ENCODE results near the gene ERBB4. TPM values are rescaled to one million over a fixed set of nuclear protein-coding genes. Genes with fewer than 3 reads are reported as not detected.

The ERBB4 gene
- total RNA-seq, 2 donors from 2014 or later = 1.0 to 32.8 TPM

GRCh38 chr2:211963969-211964368, 574.6 kb downstream of the ERBB4 start:
- Histone ChIP-seq H3K4me1 (replicated peaks) (no peaks in the 10 kb centered on the region), H3K4me3 (no peak overlapping the region), H3K27ac (no peak overlapping the region), H3K9me3 (no peaks in the 10 kb centered on the region), H3K36me3 (no peaks in the 10 kb centered on the region), H3K27me3 (replicated peaks; ENCODE audit: insufficient read depth) (no peaks in the 10 kb centered on the region)
- DNase-seq (ENCODE audit: low spot score) = no peak
- intact Hi-C loops (cut with DNase I) = no loop called here
- WGBS = 88% methylated on average over 1 of the region's 1 CpG
- TF ChIP-seq POLR2A (IDR thresholded peaks at IDR 0.05) = no peak
- TF ChIP-seq, protein P1, sequence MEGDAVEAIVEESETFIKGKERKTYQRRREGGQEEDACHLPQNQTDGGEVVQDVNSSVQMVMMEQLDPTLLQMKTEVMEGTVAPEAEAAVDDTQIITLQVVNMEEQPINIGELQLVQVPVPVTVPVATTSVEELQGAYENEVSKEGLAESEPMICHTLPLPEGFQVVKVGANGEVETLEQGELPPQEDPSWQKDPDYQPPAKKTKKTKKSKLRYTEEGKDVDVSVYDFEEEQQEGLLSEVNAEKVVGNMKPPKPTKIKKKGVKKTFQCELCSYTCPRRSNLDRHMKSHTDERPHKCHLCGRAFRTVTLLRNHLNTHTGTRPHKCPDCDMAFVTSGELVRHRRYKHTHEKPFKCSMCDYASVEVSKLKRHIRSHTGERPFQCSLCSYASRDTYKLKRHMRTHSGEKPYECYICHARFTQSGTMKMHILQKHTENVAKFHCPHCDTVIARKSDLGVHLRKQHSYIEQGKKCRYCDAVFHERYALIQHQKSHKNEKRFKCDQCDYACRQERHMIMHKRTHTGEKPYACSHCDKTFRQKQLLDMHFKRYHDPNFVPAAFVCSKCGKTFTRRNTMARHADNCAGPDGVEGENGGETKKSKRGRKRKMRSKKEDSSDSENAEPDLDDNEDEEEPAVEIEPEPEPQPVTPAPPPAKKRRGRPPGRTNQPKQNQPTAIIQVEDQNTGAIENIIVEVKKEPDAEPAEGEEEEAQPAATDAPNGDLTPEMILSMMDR (IDR thresholded peaks at IDR 0.05) = no peak
- TF ChIP-seq POLR2AphosphoS5 (IDR thresholded peaks at IDR 0.05) = no peak

- no peak for TF ChIP-seq POLR2A (IDR thresholded peaks at IDR 0.05)
- TF ChIP-seq POLR2AphosphoS5 (IDR thresholded peaks at IDR 0.05) = no peak
- TF ChIP-seq, protein P1 (IDR thresholded peaks at IDR 0.05) = no peak
- no peaks in the 10 kb centered on the region for H3K36me3 ChIP-seq
- H3K9me3 ChIP-seq = no peaks in the 10 kb centered on the region
- no peak for DNase-seq (ENCODE audit: low spot score)
- H3K4me1 ChIP-seq (replicated peaks) = no peaks in the 10 kb centered on the region
- 82% methylated on average over 1 of the region's 1 CpG for WGBS
- H3K27me3 ChIP-seq (replicated peaks; ENCODE audit: insufficient read depth) = no peaks in the 10 kb centered on the region
- no peak overlapping the region for H3K27ac ChIP-seq
- intact Hi-C loops (cut with DNase I) = no loop called here
- H3K4me3 ChIP-seq = no peak overlapping the region
Measured at GRCh38 chr2:211957799-211958198, 580.8 kb downstream of the ERBB4 start.

GRCh38 chr2:211955648-211956047, 583.0 kb downstream of the ERBB4 start:
- DNase-seq (ENCODE audit: low spot score) = no peak
- Histone ChIP-seq H3K4me1 (replicated peaks) (no peaks in the 10 kb centered on the region), H3K9me3 (no peaks in the 10 kb centered on the region), H3K27ac (no peak overlapping the region), H3K27me3 (replicated peaks; ENCODE audit: insufficient read depth) (no peaks in the 10 kb centered on the region), H3K4me3 (no peak overlapping the region), H3K36me3 (no peaks in the 10 kb centered on the region)
- WGBS = 96% methylated on average over 1 of the region's 1 CpG
- TF ChIP-seq, protein P1 (IDR thresholded peaks at IDR 0.05) = no peak
- no peak for TF ChIP-seq POLR2AphosphoS5 (IDR thresholded peaks at IDR 0.05)
- TF ChIP-seq POLR2A (IDR thresholded peaks at IDR 0.05) = no peak
- intact Hi-C loops (cut with DNase I) = no loop called here

GRCh38 chr2:211948932-211949331, 589.7 kb downstream of the ERBB4 start:
- WGBS = 83% methylated on average over 2 of the region's 2 CpGs
- no peaks in the 10 kb centered on the region for H3K9me3 ChIP-seq
- intact Hi-C loops (cut with DNase I) = no loop called here
- no peak for TF ChIP-seq POLR2A (IDR thresholded peaks at IDR 0.05)
- TF ChIP-seq, protein P1 (IDR thresholded peaks at IDR 0.05) = no peak
- no peak for TF ChIP-seq POLR2AphosphoS5 (IDR thresholded peaks at IDR 0.05)
- no peaks in the 10 kb centered on the region for H3K36me3 ChIP-seq
- H3K27ac ChIP-seq = no peak overlapping the region
- no peaks in the 10 kb centered on the region for H3K27me3 ChIP-seq (replicated peaks; ENCODE audit: insufficient read depth)
- no peak overlapping the region for H3K4me3 ChIP-seq
- DNase-seq (ENCODE audit: low spot score) = no peak
- H3K4me1 ChIP-seq (replicated peaks) = no peaks in the 10 kb centered on the region

DNA sequence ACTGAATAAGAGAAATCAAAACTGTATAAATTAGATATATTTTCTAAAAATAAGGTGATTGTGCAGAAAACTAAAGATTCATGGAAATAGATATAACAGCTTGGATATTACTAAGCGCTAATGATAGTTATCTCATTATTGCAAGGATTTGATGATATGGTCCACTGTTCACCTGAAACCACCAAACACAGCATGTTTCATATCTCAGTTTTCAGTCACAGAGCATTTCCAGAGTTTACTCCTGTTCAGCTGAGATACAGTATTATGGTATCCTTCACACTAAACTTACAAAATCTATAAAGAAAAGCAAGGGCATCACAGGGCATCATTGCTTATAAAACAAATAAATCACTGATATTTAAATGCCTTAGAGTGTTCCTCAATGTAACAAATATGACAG, 591.6 kb downstream of the ERBB4 start:
- DNase-seq (ENCODE audit: low spot score) = no peak
- H3K27me3 ChIP-seq (replicated peaks; ENCODE audit: insufficient read depth) = no peaks in the 10 kb centered on the region
- 0% methylated on average over 1 of the region's 1 CpG for WGBS
- no peak overlapping the region for H3K27ac ChIP-seq
- H3K4me3 ChIP-seq = no peak overlapping the region
- H3K4me1 ChIP-seq (replicated peaks) = no peaks in the 10 kb centered on the region
- TF ChIP-seq POLR2A (IDR thresholded peaks at IDR 0.05) = no peak
- TF ChIP-seq POLR2AphosphoS5 (IDR thresholded peaks at IDR 0.05) = no peak
- TF ChIP-seq, protein P1 (IDR thresholded peaks at IDR 0.05) = no peak
- no peaks in the 10 kb centered on the region for H3K36me3 ChIP-seq
- intact Hi-C loops (cut with DNase I) = no loop called here
- no peaks in the 10 kb centered on the region for H3K9me3 ChIP-seq

Data from prostate gland (tissue), 2 donors.